Measurements from ENCODE around the gene GCNT4.

The GCNT4 gene

GRCh38 chr5:75037106-75037505, 15.3 kb downstream of the GCNT4 start:
- no peaks in the 10 kb centered on the region for H3K79me2 ChIP-seq (ENCODE audit: control insufficient read depth, insufficient read depth, low read length, unreplicated experiment)
- H3K36me3 ChIP-seq (ENCODE audit: insufficient read depth, low read length): no peaks in the 10 kb centered on the region
- no peak overlapping the region for H2AFZ ChIP-seq (ENCODE audit: low read length, unreplicated experiment)
- H3K4me1 ChIP-seq (ENCODE audit: control insufficient read depth, insufficient read depth, low read length, unreplicated experiment): peaks cover 14% of the 10 kb centered on the region
- H3K4me3 ChIP-seq (ENCODE audit: low read depth, low read length): no peak overlapping the region
- no peak overlapping the region for H3K27ac ChIP-seq (ENCODE audit: low read depth, low read length)
- no peaks in the 10 kb centered on the region for H3K27me3 ChIP-seq (ENCODE audit: insufficient read depth, low read length)

DNA sequence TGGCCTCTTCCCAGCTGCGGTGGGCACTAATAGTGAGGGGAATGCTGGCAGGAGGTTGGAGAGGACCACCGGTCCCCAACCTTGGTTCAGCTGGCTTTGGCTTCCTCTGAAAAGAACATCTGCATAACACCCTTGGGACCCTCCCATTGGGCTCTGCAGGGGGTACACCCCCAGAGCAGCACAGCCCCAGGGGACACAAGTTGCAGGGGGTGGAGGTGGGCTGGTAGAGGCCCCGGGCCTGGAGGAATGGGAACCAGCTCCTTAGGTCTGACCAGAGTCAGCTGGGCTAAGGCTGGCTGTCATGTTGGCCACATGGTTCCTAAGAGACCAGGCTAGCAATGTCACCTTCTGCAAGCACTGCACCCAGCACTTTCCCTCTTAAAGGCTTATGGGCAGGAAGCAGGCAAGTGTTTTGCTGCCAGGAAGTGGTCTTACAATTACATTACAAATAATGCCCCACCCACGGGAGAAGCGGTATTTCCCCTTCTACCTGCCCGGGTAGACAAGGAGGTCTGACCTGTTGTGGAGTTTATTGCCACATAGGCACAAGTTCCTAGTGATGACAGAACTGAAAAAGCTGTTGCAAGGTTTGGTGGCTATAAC, 18.1 kb downstream of the GCNT4 start:
- Histone ChIP-seq H3K79me2 (ENCODE audit: control insufficient read depth, insufficient read depth, low read length, unreplicated experiment) (no peaks in the 10 kb centered on the region), H3K27ac (ENCODE audit: low read depth, low read length) (no peak overlapping the region), H2AFZ (ENCODE audit: low read length, unreplicated experiment) (no peak overlapping the region), H3K4me3 (ENCODE audit: low read depth, low read length) (no peak overlapping the region), H3K27me3 (ENCODE audit: insufficient read depth, low read length) (no peaks in the 10 kb centered on the region), H3K36me3 (ENCODE audit: insufficient read depth, low read length) (no peaks in the 10 kb centered on the region), H3K4me1 (ENCODE audit: control insufficient read depth, insufficient read depth, low read length, unreplicated experiment) (peaks cover 9% of the 10 kb centered on the region)

DNA sequence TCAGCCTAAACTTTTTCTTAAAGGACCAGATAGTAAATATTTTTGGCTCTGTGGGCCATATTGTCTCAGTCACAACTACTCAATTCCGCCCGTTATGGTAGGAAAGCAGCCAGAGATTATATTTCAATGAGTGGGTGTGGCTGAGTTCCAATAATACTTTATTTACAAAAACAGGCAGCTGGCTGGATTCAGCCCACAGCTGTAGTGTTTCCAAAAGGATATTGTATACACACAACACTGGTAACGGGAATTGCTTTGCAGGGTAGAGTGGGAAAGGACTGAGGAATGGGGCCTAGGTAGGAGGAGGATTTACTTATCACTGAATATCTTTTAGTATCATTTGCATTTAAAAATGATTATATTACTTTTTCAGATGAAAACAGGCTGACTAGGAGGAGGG, 21.0 kb downstream of the GCNT4 start:
- no peak overlapping the region for H2AFZ ChIP-seq (ENCODE audit: low read length, unreplicated experiment)
- no peaks in the 10 kb centered on the region for H3K79me2 ChIP-seq (ENCODE audit: control insufficient read depth, insufficient read depth, low read length, unreplicated experiment)

GRCh38 chr5:75028090-75028489, 24.3 kb downstream of the GCNT4 start:
- Histone ChIP-seq H3K4me3 (ENCODE audit: low read depth, low read length) (no peak overlapping the region), H3K4me1 (ENCODE audit: control insufficient read depth, insufficient read depth, low read length, unreplicated experiment) (no peaks in the 10 kb centered on the region)

More for the DNA sequence above, 21.0 kb downstream of the GCNT4 start:
- no peaks in the 10 kb centered on the region for H3K27me3 ChIP-seq (ENCODE audit: insufficient read depth, low read length)
- H3K27ac ChIP-seq (ENCODE audit: low read depth, low read length): no peak overlapping the region
- H3K36me3 ChIP-seq (ENCODE audit: insufficient read depth, low read length): no peaks in the 10 kb centered on the region
- H3K4me1 ChIP-seq (ENCODE audit: control insufficient read depth, insufficient read depth, low read length, unreplicated experiment): no peaks in the 10 kb centered on the region
- no peak overlapping the region for H3K4me3 ChIP-seq (ENCODE audit: low read depth, low read length)

GRCh38 chr5:75023368-75024159, 28.8 kb downstream of the GCNT4 start:
- Histone ChIP-seq H3K79me2 (ENCODE audit: control insufficient read depth, insufficient read depth, low read length, unreplicated experiment) (no peaks in the 10 kb centered on the region), H2AFZ (ENCODE audit: low read length, unreplicated experiment) (no peak overlapping the region), H3K36me3 (ENCODE audit: insufficient read depth, low read length) (no peaks in the 10 kb centered on the region)

More at GRCh38 chr5:75028090-75028489, 24.3 kb downstream of the GCNT4 start:
- no peak overlapping the region for H2AFZ ChIP-seq (ENCODE audit: low read length, unreplicated experiment)
- H3K36me3 ChIP-seq (ENCODE audit: insufficient read depth, low read length): no peaks in the 10 kb centered on the region
- H3K27ac ChIP-seq (ENCODE audit: low read depth, low read length): no peak overlapping the region
- H3K27me3 ChIP-seq (ENCODE audit: insufficient read depth, low read length): no peaks in the 10 kb centered on the region
- no peaks in the 10 kb centered on the region for H3K79me2 ChIP-seq (ENCODE audit: control insufficient read depth, insufficient read depth, low read length, unreplicated experiment)

DNA sequence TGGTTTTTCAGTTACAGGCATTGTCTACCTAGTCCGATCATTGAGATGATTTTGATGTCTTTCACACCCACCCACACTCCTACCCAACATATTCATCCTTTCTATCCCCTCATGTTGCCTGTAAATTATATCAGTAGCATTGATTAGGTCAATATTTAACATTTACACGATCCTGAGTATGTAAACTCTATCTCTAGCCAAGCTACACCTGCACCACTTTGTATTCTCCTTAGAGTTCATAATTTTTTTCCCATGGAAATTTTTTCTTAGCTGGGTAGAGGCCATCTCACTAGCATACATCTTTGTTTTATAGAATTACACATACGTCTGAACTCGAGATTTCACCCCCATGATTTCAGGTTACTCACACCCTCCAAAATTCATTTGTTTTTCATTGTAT, 30.6 kb downstream of the GCNT4 start:
- no peaks in the 10 kb centered on the region for H3K4me1 ChIP-seq (ENCODE audit: control insufficient read depth, insufficient read depth, low read length, unreplicated experiment)
- H3K4me3 ChIP-seq (ENCODE audit: low read depth, low read length): no peak overlapping the region
- H3K27ac ChIP-seq (ENCODE audit: low read depth, low read length): no peak overlapping the region
- no peak overlapping the region for H2AFZ ChIP-seq (ENCODE audit: low read length, unreplicated experiment)
- H3K79me2 ChIP-seq (ENCODE audit: control insufficient read depth, insufficient read depth, low read length, unreplicated experiment): no peaks in the 10 kb centered on the region
- H3K27me3 ChIP-seq (ENCODE audit: insufficient read depth, low read length): no peaks in the 10 kb centered on the region
- H3K36me3 ChIP-seq (ENCODE audit: insufficient read depth, low read length): no peaks in the 10 kb centered on the region

More at GRCh38 chr5:75023368-75024159, 28.8 kb downstream of the GCNT4 start:
- Histone ChIP-seq H3K4me3 (ENCODE audit: low read depth, low read length) (no peak overlapping the region), H3K4me1 (ENCODE audit: control insufficient read depth, insufficient read depth, low read length, unreplicated experiment) (no peaks in the 10 kb centered on the region), H3K27ac (ENCODE audit: low read depth, low read length) (no peak overlapping the region), H3K27me3 (ENCODE audit: insufficient read depth, low read length) (no peaks in the 10 kb centered on the region)

DNA sequence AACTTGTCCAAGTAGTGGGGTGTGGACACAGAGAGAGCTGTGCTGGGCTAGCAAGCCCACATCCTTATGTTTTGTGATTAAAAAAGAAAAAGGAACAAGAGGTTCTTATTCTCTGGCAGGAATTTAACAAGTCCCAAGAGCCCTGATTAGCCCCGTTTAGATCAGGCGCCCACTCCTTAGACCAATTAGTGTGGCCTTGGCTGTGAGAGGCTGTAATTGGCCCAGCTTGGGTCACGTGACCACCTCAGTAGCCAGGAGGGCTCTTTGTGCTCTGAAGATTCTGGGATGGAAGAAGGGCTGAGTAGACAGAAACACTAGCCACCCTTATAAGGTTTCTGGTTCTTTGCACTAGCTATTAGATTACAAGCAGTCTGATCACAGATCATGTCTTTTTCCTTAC, 31.1 kb downstream of the GCNT4 start:
- no peaks in the 10 kb centered on the region for H3K79me2 ChIP-seq (ENCODE audit: control insufficient read depth, insufficient read depth, low read length, unreplicated experiment)
- no peaks in the 10 kb centered on the region for H3K27me3 ChIP-seq (ENCODE audit: insufficient read depth, low read length)
- no peak overlapping the region for H2AFZ ChIP-seq (ENCODE audit: low read length, unreplicated experiment)
- no peak overlapping the region for H3K27ac ChIP-seq (ENCODE audit: low read depth, low read length)
- H3K36me3 ChIP-seq (ENCODE audit: insufficient read depth, low read length): no peaks in the 10 kb centered on the region
- no peak overlapping the region for H3K4me3 ChIP-seq (ENCODE audit: low read depth, low read length)
- no peaks in the 10 kb centered on the region for H3K4me1 ChIP-seq (ENCODE audit: control insufficient read depth, insufficient read depth, low read length, unreplicated experiment)

DNA sequence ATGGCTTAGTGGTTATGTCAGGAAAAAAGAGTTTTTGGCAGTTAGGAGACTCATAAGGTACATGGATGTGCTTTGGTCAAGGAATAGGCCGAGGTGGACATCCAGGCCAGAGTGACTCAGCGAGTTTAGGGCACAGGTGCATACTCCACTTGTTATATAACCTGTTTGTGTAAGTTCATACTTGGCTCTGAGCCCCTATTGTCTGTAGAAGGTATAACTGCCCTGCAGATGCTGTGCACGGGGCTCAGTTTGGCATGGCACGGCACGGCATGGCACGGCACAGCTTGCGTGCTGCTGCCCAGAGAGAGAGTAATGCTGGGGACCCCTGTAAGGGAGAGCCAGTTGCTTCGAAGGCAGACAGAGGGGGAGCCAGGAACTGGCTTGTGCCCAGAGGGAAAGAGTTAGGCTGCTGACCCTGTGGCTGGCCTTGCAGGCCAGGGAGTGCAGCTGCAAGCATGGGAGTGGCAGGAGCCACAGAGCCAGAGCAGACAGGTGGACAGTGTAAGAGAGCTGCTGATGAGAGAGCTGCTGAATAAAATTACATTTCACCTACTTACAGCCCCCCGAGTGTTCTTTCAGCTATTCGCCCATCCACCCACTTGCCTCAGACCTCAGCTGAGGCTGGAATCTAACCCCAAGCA, 32.2 kb downstream of the GCNT4 start:
- H2AFZ ChIP-seq (ENCODE audit: low read length, unreplicated experiment): no peak overlapping the region
- no peak overlapping the region for H3K4me3 ChIP-seq (ENCODE audit: low read depth, low read length)
- H3K79me2 ChIP-seq (ENCODE audit: control insufficient read depth, insufficient read depth, low read length, unreplicated experiment): no peaks in the 10 kb centered on the region
- no peaks in the 10 kb centered on the region for H3K4me1 ChIP-seq (ENCODE audit: control insufficient read depth, insufficient read depth, low read length, unreplicated experiment)
- H3K27me3 ChIP-seq (ENCODE audit: insufficient read depth, low read length): no peaks in the 10 kb centered on the region
- H3K27ac ChIP-seq (ENCODE audit: low read depth, low read length): no peak overlapping the region
- H3K36me3 ChIP-seq (ENCODE audit: insufficient read depth, low read length): no peaks in the 10 kb centered on the region

GRCh38 chr5:75018805-75019587, 33.4 kb downstream of the GCNT4 start:
- H3K27me3 ChIP-seq (ENCODE audit: insufficient read depth, low read length): no peaks in the 10 kb centered on the region
- no peaks in the 10 kb centered on the region for H3K4me1 ChIP-seq (ENCODE audit: control insufficient read depth, insufficient read depth, low read length, unreplicated experiment)
- no peak overlapping the region for H2AFZ ChIP-seq (ENCODE audit: low read length, unreplicated experiment)
- H3K4me3 ChIP-seq (ENCODE audit: low read depth, low read length): no peak overlapping the region
- H3K36me3 ChIP-seq (ENCODE audit: insufficient read depth, low read length): no peaks in the 10 kb centered on the region
- H3K79me2 ChIP-seq (ENCODE audit: control insufficient read depth, insufficient read depth, low read length, unreplicated experiment): no peaks in the 10 kb centered on the region
- H3K27ac ChIP-seq (ENCODE audit: low read depth, low read length): no peak overlapping the region

GRCh38 chr5:75017971-75018370, 34.4 kb downstream of the GCNT4 start:
- no peak overlapping the region for H2AFZ ChIP-seq (ENCODE audit: low read length, unreplicated experiment)
- no peaks in the 10 kb centered on the region for H3K36me3 ChIP-seq (ENCODE audit: insufficient read depth, low read length)
- no peak overlapping the region for H3K27ac ChIP-seq (ENCODE audit: low read depth, low read length)
- H3K27me3 ChIP-seq (ENCODE audit: insufficient read depth, low read length): no peaks in the 10 kb centered on the region
- H3K4me3 ChIP-seq (ENCODE audit: low read depth, low read length): no peak overlapping the region
- no peaks in the 10 kb centered on the region for H3K79me2 ChIP-seq (ENCODE audit: control insufficient read depth, insufficient read depth, low read length, unreplicated experiment)
- no peaks in the 10 kb centered on the region for H3K4me1 ChIP-seq (ENCODE audit: control insufficient read depth, insufficient read depth, low read length, unreplicated experiment)

Measured in ACC112 (cell line).